Activated CD8-positive, alpha-beta memory T cell treated with anti-CD3 and anti-CD28 coated beads, Interleukin-2, amount 50 U/mL, for 24 hours (primary cell): ENCODE results near the gene OLIG1.

Experiments used
- DNase-seq: peaks from one replicate; pipeline ENCODE4 v3.0.0-alpha.2; 2020; ENCODE audit errors: extremely low read depth

OLIG1 gene

DNA sequence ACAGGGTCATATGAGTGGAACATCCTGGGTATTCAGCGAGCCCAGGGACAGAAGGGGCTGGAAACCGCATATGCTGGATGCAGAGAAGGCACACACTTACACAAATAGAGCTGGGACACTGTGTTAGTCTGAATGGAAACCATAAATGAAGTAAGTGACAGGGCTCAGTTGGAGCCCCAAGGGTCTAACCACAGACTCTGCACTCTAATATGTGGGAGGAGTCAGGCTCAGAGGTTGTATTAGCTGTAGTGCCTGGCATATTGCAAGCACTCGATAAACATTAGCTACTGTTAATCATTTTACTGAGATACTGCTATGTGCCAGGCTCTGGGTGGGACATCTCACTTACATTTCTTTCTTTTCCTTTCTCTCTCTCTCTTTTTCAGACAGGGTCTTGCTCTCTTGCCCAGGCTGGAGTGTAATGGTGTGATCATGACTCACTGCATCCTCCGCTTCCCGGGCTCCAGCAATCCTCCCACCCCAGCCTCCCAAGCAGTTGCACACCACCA is 6.5 kb upstream of the OLIG1 start:
- no peak for DNase-seq

DNA sequence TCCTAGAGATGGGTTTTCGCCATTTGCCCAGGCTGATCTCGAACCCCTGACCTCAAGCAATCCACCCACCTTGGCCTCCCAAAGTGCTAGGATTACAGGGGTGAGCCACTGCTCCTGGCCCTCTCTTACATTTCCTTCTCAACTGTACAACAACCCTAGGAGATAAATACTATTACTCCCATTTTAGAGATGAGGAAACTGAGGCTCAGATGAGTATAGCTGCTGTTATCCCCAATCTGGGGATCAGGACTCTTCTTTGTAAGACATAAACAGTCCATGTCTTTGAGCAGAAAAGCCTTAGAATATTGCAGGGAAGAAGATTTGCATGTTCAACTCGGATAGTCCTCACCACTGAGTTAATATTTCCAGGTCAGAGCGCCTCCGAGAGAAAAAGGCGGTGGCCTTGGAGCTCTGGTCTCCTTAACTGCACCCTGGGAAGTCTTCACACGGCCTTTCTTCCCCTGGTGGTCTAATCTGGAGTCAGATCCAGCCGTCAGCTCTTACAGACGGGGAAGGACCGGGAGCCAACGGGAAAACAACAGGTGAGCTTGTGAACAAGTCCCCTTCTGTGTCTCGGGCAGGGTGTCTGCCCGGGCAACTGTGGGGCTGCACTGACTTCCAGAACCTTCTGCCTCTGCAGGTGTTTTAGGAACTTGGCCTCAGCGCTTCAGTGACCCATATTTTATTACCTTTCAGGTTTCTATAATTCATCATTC is 5.9 kb upstream of the OLIG1 start:
- DNase-seq = no peak

DNA sequence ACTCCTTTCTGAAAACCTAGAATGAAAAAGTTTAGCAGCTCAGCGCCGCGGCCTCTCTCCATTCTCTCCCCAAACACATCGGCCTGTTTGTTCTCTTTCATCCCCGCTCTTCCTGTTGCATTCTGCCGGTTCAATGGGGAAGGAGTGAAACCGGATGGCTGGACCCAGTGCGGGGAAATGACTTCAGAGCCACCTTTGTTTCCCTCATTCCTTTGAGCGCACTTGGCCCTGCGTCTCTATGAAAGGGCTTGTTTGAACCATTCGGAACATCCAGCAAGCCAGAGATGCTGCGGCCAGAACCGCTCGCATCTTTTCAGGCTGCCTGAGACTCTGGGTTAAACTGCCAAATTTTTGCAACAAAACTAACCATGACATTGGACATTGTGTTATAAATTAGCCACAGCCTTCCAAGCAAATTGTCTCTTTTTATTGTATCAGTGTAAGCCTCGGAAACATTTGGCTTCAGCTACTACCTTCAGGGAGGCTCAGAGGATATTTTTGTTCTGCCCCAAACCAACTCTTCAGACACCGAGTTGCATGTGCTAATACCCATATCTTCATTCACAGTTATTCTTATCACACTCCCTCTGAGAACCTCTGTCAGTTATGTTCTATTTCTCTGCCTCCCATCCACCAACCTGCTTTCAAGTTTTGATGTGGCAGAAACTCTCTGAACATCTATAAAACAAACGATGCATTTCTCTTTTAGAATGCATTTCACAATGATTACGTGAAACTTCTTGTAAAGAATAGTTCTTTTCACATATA is 5.1 kb upstream of the OLIG1 start:
- no peak for DNase-seq

DNA sequence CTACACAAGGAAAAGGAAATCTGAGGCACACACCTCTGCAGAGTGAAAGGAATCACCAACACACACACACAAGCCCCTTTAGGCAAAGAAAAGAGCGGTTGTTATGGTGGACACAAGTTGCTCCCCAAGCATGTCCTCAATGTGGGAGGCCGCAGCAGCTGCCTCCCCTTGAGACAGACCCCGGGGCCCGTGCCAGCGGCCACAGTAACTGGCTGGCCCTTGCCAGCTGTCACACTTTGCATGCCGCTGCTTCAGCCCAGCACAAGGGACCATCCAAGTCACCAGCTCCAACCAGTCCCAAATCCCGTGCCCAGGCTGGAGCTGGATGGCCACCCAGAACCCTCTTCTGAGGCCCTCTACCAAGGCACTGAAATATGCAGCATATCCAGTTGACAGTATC is 2.9 kb upstream of the OLIG1 start:
- DNase-seq = no peak

DNA sequence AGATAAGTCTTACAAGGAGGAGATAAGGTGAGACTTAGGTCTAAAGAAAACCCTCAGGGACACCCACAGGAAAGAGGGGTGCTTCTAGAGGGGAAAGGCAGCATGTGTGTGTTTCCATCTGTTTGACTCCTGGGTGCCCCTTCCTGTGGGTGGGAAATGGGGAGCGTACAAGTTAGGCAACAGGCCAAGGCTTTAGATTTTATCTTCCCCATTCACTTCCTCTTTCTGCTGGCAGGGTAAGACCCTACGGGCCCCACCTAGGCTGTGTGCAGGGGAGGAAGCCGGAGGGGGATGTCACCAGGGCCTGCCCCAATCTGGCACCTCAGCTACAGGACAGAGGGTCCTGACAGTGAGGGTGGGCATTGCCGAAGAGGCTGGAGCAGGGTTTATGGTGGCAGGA is 2.5 kb upstream of the OLIG1 start:
- no peak for DNase-seq

DNA sequence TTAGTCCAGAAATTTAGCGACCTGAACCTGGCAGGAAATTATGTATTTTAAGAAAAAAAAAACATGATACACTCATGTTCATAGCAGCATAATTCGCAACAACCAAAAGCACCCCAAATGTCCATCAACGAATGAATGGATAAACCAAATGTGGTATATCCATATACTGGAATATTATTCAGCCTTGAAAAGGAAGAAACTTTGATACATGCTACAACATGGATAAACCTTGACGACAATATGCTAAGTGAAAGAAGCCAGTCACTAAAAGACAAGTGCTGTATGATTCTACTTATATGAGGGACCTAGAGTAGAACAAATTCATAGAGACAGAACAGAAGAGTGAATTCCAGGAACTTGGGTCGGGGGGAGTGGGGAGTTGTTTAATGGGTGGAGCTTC is 698 bp upstream of the OLIG1 start:
- DNase-seq = no peak

DNA sequence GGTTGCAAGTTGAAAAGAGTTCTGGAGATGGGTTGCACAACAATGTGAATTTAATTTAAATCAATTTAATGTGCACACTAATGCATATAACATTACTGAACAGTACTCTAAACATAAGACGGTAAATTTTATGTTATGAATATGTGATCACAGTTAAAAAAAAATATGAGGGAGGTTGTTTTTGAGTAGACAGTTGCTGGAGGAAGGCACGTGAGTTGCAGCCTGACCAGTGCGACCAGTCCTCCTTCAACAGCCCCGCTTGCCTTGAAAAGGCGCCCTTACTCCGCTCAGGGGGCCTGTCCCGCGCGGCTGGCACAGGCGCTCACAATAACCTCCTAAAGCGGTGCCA is 322 bp upstream of the OLIG1 start:
- DNase-seq = no peak

DNA sequence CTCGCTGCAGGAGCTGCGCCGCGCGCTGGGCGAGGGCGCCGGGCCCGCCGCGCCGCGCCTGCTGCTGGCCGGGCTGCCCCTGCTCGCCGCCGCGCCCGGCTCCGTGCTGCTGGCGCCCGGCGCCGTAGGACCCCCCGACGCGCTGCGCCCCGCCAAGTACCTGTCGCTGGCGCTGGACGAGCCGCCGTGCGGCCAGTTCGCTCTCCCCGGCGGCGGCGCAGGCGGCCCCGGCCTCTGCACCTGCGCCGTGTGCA is 730 bp downstream of the OLIG1 start:
- no peak for DNase-seq

DNA sequence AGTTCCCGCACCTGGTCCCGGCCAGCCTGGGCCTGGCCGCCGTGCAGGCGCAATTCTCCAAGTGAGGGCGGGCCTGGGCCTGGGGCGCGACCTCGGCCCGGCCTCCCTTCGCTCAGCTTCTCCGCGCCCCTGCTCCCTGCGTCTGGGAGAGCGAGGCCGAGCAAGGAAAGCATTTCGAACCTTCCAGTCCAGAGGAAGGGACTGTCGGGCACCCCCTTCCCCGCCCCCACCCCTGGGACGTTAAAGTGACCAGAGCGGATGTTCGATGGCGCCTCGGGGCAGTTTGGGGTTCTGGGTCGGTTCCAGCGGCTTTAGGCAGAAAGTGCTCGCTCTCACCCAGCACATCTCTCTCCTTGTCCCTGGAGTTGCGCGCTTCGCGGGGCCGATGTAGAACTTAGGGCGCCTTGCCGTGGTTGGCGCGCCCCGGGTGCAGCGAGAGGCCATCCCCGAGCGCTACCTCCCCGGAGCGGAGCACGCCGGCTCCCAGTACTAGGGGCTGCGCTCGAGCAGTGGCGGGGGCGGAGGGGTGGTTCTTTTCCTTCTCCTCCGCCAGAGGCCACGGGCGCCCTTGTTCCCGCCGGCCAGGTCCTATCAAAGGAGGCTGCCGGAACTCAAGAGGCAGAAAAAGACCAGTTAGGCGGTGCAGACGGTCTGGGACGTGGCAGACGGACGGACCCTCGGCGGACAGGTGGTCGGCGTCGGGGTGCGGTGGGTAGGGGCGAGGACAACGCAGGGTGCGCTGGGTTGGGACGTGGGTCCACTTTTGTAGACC is 1.2 kb downstream of the OLIG1 start:
- DNase-seq = no peak

DNA sequence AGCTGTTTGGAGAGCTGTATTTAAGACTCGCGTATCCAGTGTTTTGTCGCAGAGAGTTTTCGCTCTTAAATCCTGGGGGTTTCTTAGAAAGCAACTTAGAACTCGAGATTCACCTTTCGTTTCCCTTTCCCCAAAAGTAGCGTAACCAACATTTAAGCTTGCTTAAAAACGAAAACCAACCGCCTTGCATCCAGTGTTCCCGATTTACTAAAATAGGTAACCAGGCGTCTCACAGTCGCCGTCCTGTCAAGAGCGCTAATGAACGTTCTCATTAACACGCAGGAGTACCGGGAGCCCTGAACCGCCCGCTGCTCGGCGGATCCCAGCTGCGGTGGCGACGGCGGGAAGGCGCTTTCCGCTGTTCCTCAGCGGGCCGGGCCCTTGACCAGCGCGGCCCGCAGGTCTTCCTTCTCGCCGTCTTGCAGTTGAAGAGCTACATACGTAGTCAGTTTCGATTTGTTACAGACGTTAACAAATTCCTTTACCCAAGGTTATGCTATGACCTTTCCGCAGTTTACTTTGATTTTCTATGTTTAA is 1.9 kb downstream of the OLIG1 start:
- DNase-seq = no peak

DNA sequence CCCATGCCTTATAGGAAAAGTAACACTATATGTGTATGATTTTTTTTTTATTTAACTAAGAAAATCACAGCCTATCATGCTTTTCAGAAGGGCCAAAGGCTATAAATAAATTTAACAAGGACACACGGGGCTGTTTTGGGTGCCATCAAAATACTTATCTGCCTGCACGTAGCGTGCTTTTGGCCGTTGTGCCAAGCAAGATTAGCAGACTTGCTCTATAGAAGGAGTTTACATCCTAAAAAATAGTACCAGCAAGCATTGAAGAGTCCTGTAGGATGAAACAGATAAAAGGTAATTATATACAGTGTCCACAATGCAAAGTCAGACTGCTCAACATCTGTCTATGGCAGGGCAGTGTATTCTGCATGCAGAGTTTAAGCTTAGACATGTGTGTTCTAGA is 3.7 kb downstream of the OLIG1 start:
- no peak for DNase-seq

DNA sequence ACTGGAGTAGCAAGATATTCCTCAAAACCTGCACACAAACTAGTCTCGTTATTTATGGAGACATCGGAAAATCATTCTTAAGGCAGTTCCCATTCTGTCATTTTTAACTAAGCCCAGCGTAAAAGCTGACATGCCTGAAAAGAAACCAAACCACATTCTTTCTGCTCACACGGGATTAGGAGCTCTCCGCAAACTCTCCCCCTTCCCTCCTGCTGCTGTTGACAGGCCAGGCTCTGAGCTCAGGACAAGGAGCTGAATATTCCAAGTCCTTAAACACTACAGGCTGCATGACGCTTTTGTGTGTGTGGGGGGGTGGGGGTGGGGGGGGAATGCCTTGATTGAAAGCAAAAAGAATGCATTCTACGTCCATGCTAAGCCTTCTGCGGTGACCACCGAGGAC is 5.2 kb downstream of the OLIG1 start:
- no peak for DNase-seq

DNA sequence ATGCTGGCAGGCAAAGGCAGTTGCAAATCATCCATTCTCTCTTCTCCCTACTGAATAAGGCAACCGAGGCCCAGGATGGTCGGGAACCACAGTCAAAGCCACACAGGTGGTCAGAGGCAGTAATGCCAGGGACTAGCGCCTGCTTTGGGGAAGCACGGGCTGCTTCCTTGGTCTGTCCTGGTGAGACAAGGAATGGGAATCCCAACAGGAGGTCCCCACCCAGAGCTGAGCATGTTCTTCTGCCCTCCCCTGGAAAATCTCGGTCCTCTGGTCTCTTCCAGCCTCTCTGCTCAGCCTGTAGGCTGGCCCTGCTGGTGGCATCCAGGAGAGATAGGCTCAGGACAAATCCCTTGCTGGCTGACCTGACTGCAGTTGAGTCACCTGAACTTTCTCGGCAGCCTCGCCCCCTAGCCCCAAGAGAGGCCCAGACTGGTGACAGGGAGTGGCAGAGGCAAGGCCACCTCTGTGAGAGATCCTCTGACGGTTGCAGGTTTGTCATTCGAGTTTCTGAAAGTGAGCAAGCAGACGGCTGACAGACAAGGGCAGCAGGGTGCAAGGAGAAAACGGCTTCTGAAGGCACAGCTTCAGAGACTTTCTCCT is 5.8 kb downstream of the OLIG1 start:
- DNase-seq = no peak

DNA sequence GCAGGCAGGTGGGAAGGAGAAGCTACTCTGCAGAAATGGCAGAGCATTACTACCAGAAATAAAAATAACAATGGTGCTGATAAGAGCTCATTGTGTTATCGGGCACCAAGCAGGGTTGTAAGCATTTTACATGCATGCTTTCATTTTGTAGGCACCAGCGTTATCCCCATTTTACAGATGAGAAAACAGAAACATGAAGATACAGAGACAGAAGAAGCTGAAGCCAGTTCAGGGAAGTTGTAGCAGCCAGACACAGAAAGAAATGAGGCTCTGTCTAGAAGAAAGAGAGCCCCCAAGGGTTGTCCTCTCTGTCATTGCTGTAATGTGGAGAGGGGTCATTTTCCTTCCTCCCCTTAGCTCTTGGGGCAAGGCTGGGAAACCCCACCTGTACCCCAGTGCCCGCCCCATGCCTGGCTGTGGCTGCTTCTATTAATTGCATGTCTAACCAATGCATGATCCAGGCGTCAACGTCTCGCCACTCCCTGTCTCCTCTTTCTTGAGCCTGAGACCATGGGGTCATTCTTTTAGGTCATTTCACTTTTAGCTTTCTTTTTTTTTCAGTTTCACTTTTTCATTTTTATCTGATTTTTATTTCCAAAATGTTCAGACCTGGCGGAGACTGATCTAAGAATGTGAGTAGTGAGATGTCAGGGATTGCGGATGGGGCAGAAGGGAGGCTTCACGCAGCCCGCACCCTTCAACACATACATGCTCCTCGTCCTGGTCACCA is 6.8 kb downstream of the OLIG1 start:
- no peak for DNase-seq

DNA sequence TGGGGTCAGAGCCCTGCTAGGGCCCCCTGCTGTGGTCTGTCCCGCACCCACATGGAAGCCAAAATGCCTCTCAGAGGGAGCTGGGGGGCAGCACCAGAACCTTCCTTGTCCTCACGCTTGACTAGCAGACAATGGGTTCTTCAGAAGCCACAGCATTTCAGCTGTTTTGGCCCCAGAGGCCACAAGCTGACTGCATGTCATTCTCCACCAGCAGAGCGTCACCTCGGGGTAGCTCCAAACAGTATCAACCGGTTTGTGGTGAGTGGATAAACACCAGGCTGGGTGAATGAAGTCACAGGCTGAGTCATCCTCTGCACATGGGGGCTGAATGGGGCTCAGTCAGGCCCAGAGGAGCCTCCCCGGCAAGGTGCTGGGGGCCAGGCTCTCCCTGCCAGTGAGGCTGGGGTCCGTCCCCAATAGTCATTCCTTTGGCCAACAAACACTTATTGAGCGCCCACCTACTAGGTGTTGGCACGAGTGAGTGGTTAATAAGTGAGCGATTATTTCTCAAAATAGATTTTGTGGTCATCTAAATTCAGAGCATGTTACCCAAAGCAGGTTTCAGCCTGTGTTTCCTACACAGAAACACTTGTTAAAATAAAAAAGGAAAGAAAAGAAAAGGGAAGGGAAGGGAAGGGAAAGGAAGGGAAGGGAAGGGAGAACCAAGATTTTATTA is 9.1 kb downstream of the OLIG1 start:
- peak; percentile 14 for DNase-seq

DNA sequence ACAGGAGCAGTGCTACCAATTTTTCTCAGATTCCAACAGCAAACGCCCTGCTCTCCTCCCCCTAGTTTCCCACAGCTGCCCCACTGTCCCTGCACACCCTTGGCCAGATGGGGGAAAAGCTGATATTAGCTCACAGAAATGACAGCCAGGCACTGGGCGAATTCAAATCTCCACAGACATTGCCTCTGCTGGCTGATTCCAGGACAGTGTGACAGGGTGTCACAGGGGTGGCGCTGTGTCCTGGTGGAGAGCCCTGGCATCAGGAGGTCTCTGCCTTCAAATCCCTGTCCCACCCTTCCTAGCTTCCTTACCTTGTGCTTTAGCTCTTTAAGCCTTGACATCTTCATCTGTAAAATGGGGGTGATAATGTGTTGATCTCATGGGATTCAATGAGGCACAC is 10.4 kb downstream of the OLIG1 start:
- no peak for DNase-seq

DNA sequence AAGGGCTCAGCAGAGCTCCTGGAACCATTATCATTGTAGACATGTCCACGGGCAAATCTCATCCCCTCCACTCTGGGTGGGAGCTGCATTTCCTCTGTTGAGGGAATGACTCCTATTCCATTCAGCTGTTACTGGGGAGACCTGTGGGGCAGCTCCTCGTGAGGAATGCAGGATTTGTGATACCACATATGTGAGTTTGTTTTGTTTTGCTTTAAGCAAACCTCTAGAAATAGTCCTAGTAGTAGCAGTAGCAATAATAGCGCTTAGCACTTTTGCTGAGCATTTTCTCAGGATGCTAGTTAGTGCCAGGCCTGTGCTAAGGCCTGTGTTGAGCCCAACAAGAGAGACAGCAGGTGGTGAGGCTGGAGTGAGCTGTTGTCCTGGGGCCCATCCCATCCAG is 10.8 kb downstream of the OLIG1 start:
- DNase-seq = no peak

DNA sequence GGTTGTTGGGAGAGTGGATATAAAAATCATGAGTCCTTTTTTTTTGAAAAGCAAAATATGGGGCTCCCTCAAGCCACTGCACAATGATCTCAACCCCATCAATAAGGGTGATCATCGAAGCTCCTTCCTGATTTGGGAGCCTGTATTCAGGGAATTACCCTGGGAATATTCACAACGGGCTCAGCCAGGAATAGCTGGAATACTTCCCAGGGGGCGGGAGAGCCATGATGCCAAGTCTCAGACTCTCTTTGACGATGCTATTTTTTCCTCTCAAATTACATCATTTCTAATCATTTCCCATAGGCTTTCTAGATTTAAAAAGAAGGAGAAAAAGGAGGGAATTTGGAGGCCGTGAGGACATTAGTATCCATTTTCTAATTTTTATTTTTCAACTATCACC is 18.4 kb downstream of the OLIG1 start:
- DNase-seq = no peak

DNA sequence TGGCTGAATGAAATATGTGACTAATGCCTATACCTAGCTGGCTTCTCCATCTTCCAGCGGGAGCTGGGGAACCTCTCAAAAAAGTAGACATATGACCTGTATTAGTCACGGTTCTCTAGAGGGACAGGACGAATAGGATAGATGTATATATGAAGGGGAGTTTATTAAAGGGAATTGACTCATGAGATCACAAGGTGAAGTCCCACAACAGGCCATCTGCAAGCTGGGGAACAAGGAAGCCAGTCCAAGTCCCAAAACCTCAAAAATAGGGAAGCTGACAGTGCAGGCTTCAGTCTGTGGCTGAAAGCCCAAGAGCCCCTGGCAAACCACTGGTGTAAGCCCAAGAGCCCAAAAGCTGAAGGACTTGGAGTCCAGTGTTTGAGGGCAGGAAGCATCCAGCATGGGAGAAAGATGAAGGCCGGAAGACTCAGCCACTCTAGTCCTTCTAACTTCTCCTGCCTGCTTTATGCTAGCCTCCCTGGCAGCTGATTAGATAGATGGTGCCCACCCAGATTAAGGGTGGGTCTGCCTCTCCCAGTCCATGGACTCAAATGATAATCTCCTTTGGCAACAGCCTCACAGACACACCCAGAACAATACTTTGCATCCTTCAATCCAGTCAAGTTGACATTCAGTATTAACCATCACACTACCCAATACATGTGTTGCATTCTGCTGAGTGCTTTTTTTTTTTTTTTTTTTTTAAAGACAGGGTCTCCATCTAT is 19.6 kb downstream of the OLIG1 start:
- no peak for DNase-seq

DNA sequence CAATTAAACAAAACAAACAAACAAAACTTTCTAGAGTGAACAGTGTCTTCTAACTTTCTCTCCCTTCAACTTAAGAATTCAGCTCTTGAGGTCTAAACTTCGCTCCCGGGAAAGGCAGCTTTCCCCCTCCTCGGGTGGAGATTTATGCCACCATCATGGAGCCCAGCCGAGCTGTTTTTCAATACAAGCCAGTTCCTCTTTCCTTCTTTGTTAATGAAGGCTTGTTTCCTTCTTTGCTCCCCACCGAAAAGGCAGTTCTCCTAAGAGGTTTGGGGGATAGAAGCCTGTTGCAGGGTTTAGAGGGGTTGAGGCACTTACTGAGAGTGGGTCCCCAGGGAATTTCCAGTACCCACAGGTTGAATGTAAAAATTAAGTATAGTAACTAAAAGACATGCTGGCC is 26.5 kb downstream of the OLIG1 start:
- no peak for DNase-seq
